HL-60 (cell line): ENCODE data around the gene GPR84.

Source experiments
- POLR2AphosphoS5 ChIP-seq: IDR thresholded peaks from 2 replicates; pipeline ENCODE4 v1.6.1; 2012; ENCODE audit warnings: low read depth
- REST ChIP-seq: IDR thresholded peaks from 2 replicates; pipeline ENCODE4 v1.6.1; 2012; ENCODE audit warnings: low read depth; ENCODE audit not compliant: insufficient replicate concordance

GRCh38 chr12:54371328-54372112 is 7.2 kb upstream of the GPR84 start:
- no peak for TF ChIP-seq POLR2AphosphoS5
- no peak for TF ChIP-seq REST
